ENCODE measurements around the gene SLC24A3.

The SLC24A3 gene

GRCh38 chr20:19519466-19519865, 307.0 kb downstream of the SLC24A3 start:
- DNase-seq: no peak

GRCh38 chr20:19520261-19520660, 307.8 kb downstream of the SLC24A3 start:
- no peak for DNase-seq

- no peak for DNase-seq
These were observed 309.8 kb downstream of the SLC24A3 start for GRCh38 chr20:19522071-19522801.

GRCh38 chr20:19522836-19523590, 310.6 kb downstream of the SLC24A3 start:
- no peak for DNase-seq

- DNase-seq: no peak
These were observed 312.2 kb downstream of the SLC24A3 start for GRCh38 chr20:19524691-19525090.

- no peak for DNase-seq
These were observed 315.1 kb downstream of the SLC24A3 start for GRCh38 chr20:19527509-19527908.

GRCh38 chr20:19528286-19529030, 316.0 kb downstream of the SLC24A3 start:
- DNase-seq: no peak

- no peak for DNase-seq
These were observed 317.6 kb downstream of the SLC24A3 start for GRCh38 chr20:19530006-19530405.

- no peak for DNase-seq
These were observed 319.0 kb downstream of the SLC24A3 start for GRCh38 chr20:19531446-19531845.

- DNase-seq: no peak
These were observed 326.1 kb downstream of the SLC24A3 start for GRCh38 chr20:19538556-19538955.

GRCh38 chr20:19539191-19539590, 326.7 kb downstream of the SLC24A3 start:
- no peak for DNase-seq

GRCh38 chr20:19540392-19540791, 327.9 kb downstream of the SLC24A3 start:
- no peak for DNase-seq

- DNase-seq: no peak
These were observed 330.7 kb downstream of the SLC24A3 start for GRCh38 chr20:19543101-19543500.

GRCh38 chr20:19544684-19545083, 332.2 kb downstream of the SLC24A3 start:
- no peak for DNase-seq

- no peak for DNase-seq
These were observed 334.2 kb downstream of the SLC24A3 start for GRCh38 chr20:19546648-19547047.

GRCh38 chr20:19547547-19547946, 335.1 kb downstream of the SLC24A3 start:
- DNase-seq: no peak

GRCh38 chr20:19549896-19550295, 337.5 kb downstream of the SLC24A3 start:
- DNase-seq: no peak

- DNase-seq: no peak
These were observed 340.1 kb downstream of the SLC24A3 start for GRCh38 chr20:19552221-19553180.

GRCh38 chr20:19554666-19555065, 342.2 kb downstream of the SLC24A3 start:
- DNase-seq: no peak

- DNase-seq: no peak
These were observed 343.3 kb downstream of the SLC24A3 start for GRCh38 chr20:19555726-19556125.

- no peak for DNase-seq
These were observed 344.8 kb downstream of the SLC24A3 start for GRCh38 chr20:19557291-19557690.

- no peak for DNase-seq
These were observed 348.5 kb downstream of the SLC24A3 start for GRCh38 chr20:19560881-19561480.

All from NCI-H1930 (cell line).